HAP-1 (cell line): ENCODE results near the gene GABRP.
"Not testable (repeated sequence)": the region's sequence is repeated elsewhere in the genome, so short reads cannot be mapped to it uniquely, and the experiment has no call there.

ENCODE experiments used
- DNase-seq, 2 experiments: peaks; one replicate each; pipeline ENCODE4 v3.0.0-alpha.2; 2016 to 2020; ENCODE audit warnings: low spot score in 2 of 2
- H3K27me3 ChIP-seq: fragments of 250-450 bp; sonication (Bioruptor Pico); 2 replicates; pipeline ENCODE4 v1.5.1; 2020; ENCODE audit warnings: low read depth, mild to moderate bottlenecking, moderate library complexity
- H3K36me3 ChIP-seq: fragments of 250-450 bp; sonication (Bioruptor Pico); replicated peaks from 2 replicates; pipeline ENCODE4 v1.5.1; 2020; ENCODE audit warnings: mild to moderate bottlenecking
- H3K4me1 ChIP-seq: fragments of 250-450 bp; sonication (Bioruptor Pico); 2 replicates; pipeline ENCODE4 v1.5.1; 2020; ENCODE audit warnings: mild to moderate bottlenecking
- H3K4me3 ChIP-seq: fragments of 250-450 bp; sonication (Bioruptor Pico); 2 replicates; pipeline ENCODE4 v1.5.1; 2020; ENCODE audit warnings: mild to moderate bottlenecking, moderate library complexity
- H3K9me3 ChIP-seq: fragments of 250-450 bp; sonication (Bioruptor Pico); 2 replicates; pipeline ENCODE4 v1.5.1; 2020; ENCODE audit warnings: mild to moderate bottlenecking, moderate library complexity
- in situ Hi-C: fragments of 300-500 bp; cut with MboI; formaldehyde crosslinking; loops from 3 replicates; pipeline ENCODE4 v1.14.3; 2020; ENCODE audit warnings: low sequenced_read_pairs, inconsistent platforms, mixed read lengths

The GABRP gene

DNA sequence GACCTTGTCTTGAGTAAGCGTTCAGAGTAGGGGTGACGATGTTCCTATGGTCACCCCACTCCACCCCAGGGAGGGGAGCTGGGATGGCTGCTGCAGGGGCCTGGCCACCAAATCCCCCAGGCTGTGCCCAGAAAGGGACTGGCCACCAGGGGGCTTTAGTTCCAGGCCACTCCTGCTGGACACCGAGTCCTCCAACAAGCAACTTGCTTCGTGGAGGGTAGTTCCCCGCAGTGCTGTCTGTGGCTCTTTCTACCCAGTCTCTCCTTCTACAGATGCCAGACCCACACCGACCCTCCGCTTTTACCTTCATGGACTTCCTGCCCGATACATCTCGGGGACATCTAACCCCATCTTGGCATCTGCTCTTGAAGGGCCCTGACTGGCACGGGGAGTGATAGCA lies 35.7 kb upstream of the GABRP start:
- H3K4me1 ChIP-seq: peaks cover 3% of the 10 kb centered on the region; the same call in 1 of the 2 replicates
- no peaks in the 10 kb centered on the region for H3K36me3 ChIP-seq
- in situ Hi-C loops: loop anchor here (10.0 kb wide), 1 partner anchor 587 kb away; no protein-coding TSS in a partner anchor
- H3K27me3 ChIP-seq: peaks cover 12% of the 10 kb centered on the region
- peak in 1 of 2 experiments; percentile 39 for DNase-seq
- H3K4me3 ChIP-seq: no peak overlapping the region
- H3K9me3 ChIP-seq: no peaks in the 10 kb centered on the region

GRCh38 chr5:170748951-170749471 lies 34.5 kb upstream of the GABRP start:
- H3K4me1 ChIP-seq: peaks cover 3% of the 10 kb centered on the region; the same call in 1 of the 2 replicates
- no peaks in the 10 kb centered on the region for H3K36me3 ChIP-seq
- H3K4me3 ChIP-seq: no peak overlapping the region
- in situ Hi-C loops: loop anchor here (10.0 kb wide), 1 partner anchor 586 kb away; no protein-coding TSS in a partner anchor
- H3K9me3 ChIP-seq: no peaks in the 10 kb centered on the region
- peaks cover 12% of the 10 kb centered on the region for H3K27me3 ChIP-seq
- no peak for DNase-seq

DNA sequence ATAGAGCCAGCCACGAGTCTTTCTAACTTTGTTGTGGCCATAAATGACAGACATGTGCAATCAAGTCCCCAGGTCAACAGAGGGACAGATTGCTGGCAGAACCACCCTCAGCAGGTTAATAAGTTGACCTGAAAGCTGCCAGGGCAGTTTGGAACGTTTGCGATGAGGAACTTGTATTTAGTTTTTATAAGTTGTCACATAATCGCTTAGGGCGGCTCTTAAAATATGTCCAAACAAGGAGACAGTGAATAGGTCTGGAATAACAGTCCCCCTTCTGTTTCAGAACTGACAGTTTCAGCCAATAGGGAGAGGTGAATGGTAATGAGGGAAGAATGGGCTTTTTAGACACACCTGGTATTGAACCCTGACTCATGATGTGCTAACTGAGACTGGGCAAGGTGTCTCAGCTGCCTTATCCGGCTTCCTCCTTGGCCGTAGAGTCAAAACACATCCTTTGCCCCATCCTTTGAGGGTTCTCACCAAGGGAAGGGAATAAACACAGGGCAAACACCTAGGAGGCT lies 33.6 kb upstream of the GABRP start:
- H3K4me1 ChIP-seq: no peaks in the 10 kb centered on the region
- peaks cover 7% of the 10 kb centered on the region for H3K27me3 ChIP-seq
- in situ Hi-C loops: loop anchor here (10.0 kb wide), 1 partner anchor 585 kb away; no protein-coding TSS in a partner anchor
- no peak for DNase-seq
- no peaks in the 10 kb centered on the region for H3K9me3 ChIP-seq
- no peaks in the 10 kb centered on the region for H3K36me3 ChIP-seq
- H3K4me3 ChIP-seq: no peak overlapping the region

GRCh38 chr5:170750791-170751190 lies 32.7 kb upstream of the GABRP start:
- Histone ChIP-seq H3K27me3 (peaks cover 7% of the 10 kb centered on the region), H3K36me3 (no peaks in the 10 kb centered on the region), H3K4me3 (no peak overlapping the region), H3K9me3 (no peaks in the 10 kb centered on the region), H3K4me1 (no peaks in the 10 kb centered on the region)
- in situ Hi-C loops: no loop called here
- no peak for DNase-seq

- peaks cover 7% of the 10 kb centered on the region for H3K27me3 ChIP-seq
- in situ Hi-C loops: no loop called here
- DNase-seq: no peak
- H3K9me3 ChIP-seq: no peaks in the 10 kb centered on the region
- no peaks in the 10 kb centered on the region for H3K36me3 ChIP-seq
- no peaks in the 10 kb centered on the region for H3K4me1 ChIP-seq
- H3K4me3 ChIP-seq: no peak overlapping the region
Observed at GRCh38 chr5:170751631-170752030, 31.9 kb upstream of the GABRP start.

DNA sequence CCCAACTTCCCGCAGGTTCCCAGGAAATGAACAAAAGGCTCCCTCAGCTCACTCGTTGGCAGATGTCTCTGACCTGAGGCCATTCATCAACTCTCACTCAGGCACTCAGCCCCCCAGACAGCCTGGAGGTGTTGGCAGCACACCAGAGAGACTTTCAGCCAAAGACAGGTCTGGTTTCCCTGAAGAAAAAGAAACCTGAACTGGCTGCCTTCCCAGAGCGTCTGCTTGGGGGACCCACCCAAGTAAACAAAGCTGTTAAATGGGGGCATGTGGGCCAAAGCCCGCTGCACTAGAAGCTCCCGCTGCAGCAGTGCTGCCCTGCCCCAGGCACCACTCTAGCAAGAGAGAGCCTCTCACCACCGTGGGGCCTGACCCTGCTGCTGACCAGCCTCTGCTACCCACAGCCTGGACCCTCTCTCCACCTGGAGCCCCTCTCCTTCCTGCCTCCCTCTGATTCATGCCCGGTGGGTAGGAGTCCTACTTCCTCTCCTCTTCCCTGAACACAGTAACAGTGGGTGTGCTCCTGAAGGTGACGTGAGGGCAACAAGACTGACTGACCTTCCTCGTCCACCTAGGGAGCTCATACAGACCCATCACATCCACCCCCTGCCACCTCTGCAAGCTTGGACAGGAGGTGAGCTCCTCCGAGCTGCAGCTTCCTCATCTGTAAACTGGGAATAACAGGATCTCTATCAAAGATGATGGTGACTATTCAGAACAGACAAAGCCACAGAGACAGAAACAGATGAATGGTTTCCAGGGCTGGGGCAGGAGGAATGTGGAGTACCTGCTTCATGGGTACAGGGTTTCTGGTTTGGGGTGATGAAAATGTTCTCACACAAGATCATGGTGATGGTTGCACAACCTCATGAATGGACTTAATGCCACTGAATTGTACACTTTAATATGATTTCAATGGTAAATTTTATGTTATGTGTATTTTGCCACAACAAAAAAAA lies 31.0 kb upstream of the GABRP start:
- in situ Hi-C loops: no loop called here
- no peak for DNase-seq

GRCh38 chr5:170753311-170753710 lies 30.2 kb upstream of the GABRP start:
- no peak for DNase-seq
- Histone ChIP-seq H3K4me1 (no peaks in the 10 kb centered on the region), H3K4me3 (no peak overlapping the region), H3K9me3 (no peaks in the 10 kb centered on the region), H3K36me3 (no peaks in the 10 kb centered on the region), H3K27me3 (peaks cover 7% of the 10 kb centered on the region)
- in situ Hi-C loops: no loop called here

More for the DNA sequence above, 31.0 kb upstream of the GABRP start:
- H3K27me3 ChIP-seq: peaks cover 7% of the 10 kb centered on the region
- H3K9me3 ChIP-seq: no peaks in the 10 kb centered on the region
- H3K36me3 ChIP-seq: no peaks in the 10 kb centered on the region
- no peak overlapping the region for H3K4me3 ChIP-seq
- no peaks in the 10 kb centered on the region for H3K4me1 ChIP-seq

- H3K4me3 ChIP-seq, H3K9me3 ChIP-seq, in situ Hi-C loops, H3K27me3 ChIP-seq, H3K4me1 ChIP-seq, H3K36me3 ChIP-seq, DNase-seq: not testable (repeated sequence)
Observed at GRCh38 chr5:170754508-170754907, 29.0 kb upstream of the GABRP start.

DNA sequence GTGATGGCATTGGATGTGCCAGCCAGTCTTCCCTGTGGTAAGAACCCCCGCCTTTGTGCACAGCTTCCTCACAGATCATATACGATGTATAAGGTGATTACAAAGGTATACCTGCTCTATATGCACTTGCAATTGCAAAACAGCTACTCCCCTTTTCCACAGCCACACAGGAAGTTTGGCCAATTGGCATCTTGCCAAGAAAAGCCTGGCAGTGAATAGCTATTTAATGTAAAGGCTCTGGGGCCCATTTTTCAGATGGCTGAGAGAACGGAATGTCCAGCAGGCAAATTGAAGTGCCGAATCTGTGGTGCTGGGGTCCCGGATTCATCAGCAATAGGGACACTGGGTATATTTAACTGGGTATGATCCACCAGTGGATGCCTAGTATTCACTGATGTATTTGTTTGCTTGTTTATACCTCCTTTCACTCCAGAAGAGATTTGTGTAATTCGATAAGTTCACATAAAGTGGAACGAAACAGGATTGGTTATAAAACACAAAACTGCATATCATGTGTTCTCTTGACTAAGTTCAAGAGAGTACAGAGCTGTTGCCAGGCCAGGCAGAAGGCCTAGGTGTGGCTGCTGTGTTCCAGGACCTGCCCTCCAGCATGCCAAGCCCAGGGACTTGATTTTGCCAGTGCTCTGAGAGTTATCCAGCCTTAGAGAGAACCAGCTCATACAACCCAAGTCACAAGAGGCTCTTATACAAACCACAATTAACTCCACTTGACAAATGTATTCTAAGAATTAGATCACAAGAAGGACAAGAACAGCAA lies 27.7 kb upstream of the GABRP start:
- Histone ChIP-seq H3K4me1 (no peaks in the 10 kb centered on the region), H3K9me3 (no peaks in the 10 kb centered on the region), H3K27me3 (no peaks in the 10 kb centered on the region), H3K4me3 (no peak overlapping the region), H3K36me3 (no peaks in the 10 kb centered on the region)
- in situ Hi-C loops: no loop called here
- no peak for DNase-seq

DNA sequence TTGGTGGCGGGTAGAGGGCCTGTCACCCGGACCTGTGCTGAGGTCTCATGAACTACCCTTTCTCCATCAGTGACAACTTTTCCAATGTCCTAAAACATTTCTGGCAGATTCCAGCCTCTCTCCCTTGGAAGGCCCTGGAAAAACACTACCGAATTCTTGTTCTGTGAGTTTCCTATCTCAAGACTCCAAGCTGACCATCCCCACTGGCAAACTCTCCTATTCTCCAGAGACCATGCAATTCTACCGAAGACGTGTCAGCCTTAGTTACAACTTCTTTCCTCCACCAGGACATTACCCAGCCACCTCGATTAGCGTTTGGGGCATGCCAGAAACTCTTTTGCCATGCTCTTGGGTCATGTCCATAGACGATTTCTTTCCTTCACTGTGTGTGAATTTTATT lies 26.8 kb upstream of the GABRP start:
- in situ Hi-C loops: no loop called here
- H3K4me3 ChIP-seq: no peak overlapping the region
- H3K9me3 ChIP-seq: no peaks in the 10 kb centered on the region
- H3K36me3 ChIP-seq: no peaks in the 10 kb centered on the region
- H3K4me1 ChIP-seq: no peaks in the 10 kb centered on the region
- no peaks in the 10 kb centered on the region for H3K27me3 ChIP-seq
- no peak for DNase-seq

DNA sequence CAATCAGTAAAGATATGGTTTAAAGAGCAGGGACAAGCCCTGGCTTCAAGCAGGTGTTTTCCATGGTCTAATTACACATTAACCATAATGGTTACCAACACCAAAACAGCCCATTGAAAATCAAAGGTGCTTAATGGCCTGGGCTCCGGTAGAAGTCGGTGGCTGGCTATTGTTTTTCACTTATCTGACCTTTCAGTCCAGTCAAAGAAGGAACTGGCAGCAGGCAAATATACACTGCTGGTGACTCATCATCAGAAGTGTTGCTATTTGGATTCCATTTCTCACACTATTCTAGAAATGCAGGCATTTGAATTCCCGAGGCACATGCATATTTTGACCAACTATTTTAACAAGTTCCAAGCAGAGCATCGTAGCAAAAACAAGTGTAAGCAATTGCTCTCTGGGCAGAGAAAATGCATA lies 26.3 kb upstream of the GABRP start:
- DNase-seq: no peak
- Histone ChIP-seq H3K36me3 (no peaks in the 10 kb centered on the region), H3K4me3 (no peak overlapping the region), H3K9me3 (no peaks in the 10 kb centered on the region), H3K27me3 (no peaks in the 10 kb centered on the region), H3K4me1 (no peaks in the 10 kb centered on the region)
- in situ Hi-C loops: no loop called here

DNA sequence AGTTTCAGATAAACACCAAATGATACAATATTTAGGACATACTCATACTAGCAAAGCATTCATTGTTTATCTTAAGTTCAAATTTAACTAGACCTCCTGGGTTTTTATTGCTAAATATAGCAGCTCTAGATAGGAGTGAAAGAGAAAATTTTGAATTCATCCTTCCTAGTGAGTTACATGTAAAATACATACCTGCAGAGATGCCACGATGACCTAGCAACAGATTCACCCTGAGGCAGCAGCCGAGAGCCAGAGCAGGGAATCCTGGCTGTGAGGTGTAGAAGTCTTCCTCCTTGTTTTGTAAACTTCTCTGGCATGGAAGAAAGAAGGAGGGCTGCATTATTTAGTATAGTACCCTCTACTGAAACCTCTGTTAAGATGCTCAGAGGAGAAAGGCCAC lies 25.9 kb upstream of the GABRP start:
- no peaks in the 10 kb centered on the region for H3K27me3 ChIP-seq

GRCh38 chr5:170758481-170758880 lies 25.0 kb upstream of the GABRP start:
- in situ Hi-C loops: no loop called here
- Histone ChIP-seq H3K4me1 (no peaks in the 10 kb centered on the region), H3K36me3 (no peaks in the 10 kb centered on the region)

More for the DNA sequence above, 25.9 kb upstream of the GABRP start:
- Histone ChIP-seq H3K36me3 (no peaks in the 10 kb centered on the region), H3K4me3 (no peak overlapping the region), H3K4me1 (no peaks in the 10 kb centered on the region), H3K9me3 (no peaks in the 10 kb centered on the region)
- in situ Hi-C loops: no loop called here
- no peak for DNase-seq

More at GRCh38 chr5:170758481-170758880, 25.0 kb upstream of the GABRP start:
- Histone ChIP-seq H3K9me3 (no peaks in the 10 kb centered on the region), H3K27me3 (no peaks in the 10 kb centered on the region), H3K4me3 (no peak overlapping the region)
- no peak for DNase-seq
